Activated T-cell treated with anti-CD3 and anti-CD28 coated beads, Interleukin-2, amount 50 U/mL, for 4 hours (primary cell): ENCODE data around the gene BCAS1. TPM values are rescaled to one million over a fixed set of nuclear protein-coding genes. Genes with fewer than 3 reads are reported as not detected.

Experiments used
- ATAC-seq, 2 donors: fragments of 200-7000 bp; cut with Tn5 transposase; one replicate each; pipeline ENCODE4 v1.10.0; 2021
- DNase-seq: peaks from one replicate; pipeline ENCODE4 v3.0.0-alpha.2; 2020
- H3K27me3 Mint-ChIP-seq: one replicate; pipeline ENCODE4 v1.8.0; 2021; ENCODE audit warnings: low read depth, mixed read lengths
- H3K36me3 Mint-ChIP-seq: one replicate; pipeline ENCODE4 v1.8.0; 2022; ENCODE audit warnings: mixed read lengths; ENCODE audit not compliant: insufficient read depth
- H3K4me1 Mint-ChIP-seq: one replicate; pipeline ENCODE4 v1.8.0; 2021; ENCODE audit warnings: low read depth, mixed read lengths
- H3K4me3 Mint-ChIP-seq: one replicate; pipeline ENCODE4 v1.8.0; 2021; ENCODE audit warnings: mild to moderate bottlenecking, moderate library complexity, mixed read lengths
- H3K9me3 Mint-ChIP-seq: one replicate; pipeline ENCODE4 v1.8.0; 2021; ENCODE audit warnings: mixed read lengths
- total RNA-seq, 3 donors: library from RNA; stranded (reverse); gene quantifications; one replicate each; pipeline ENCODE4 v1.2.1, GENCODE V29; 2021

Gene BCAS1
- total RNA-seq, 3 donors from 2014 or later = 0.40 TPM; not detected in 2

- Mint-ChIP-seq H3K4me1 (peaks cover 22% of the 10 kb centered on the region), H3K4me3 (no peak overlapping the region), H3K36me3 (no peaks in the 10 kb centered on the region), H3K27me3 (no peaks in the 10 kb centered on the region), H3K9me3 (no peaks in the 10 kb centered on the region)
- DNase-seq = no peak
- ATAC-seq = no peak
Measured at GRCh38 chr20:53910351-53911002, 159.9 kb downstream of the BCAS1 start.

- no peaks in the 10 kb centered on the region for H3K27me3 Mint-ChIP-seq
Measured at GRCh38 chr20:53907968-53908751, 162.2 kb downstream of the BCAS1 start.

GRCh38 chr20:53905820-53906191, 164.6 kb downstream of the BCAS1 start:
- H3K36me3 Mint-ChIP-seq = no peaks in the 10 kb centered on the region
- H3K9me3 Mint-ChIP-seq = no peaks in the 10 kb centered on the region
- no peak overlapping the region for H3K4me3 Mint-ChIP-seq
- no peak for DNase-seq
- no peaks in the 10 kb centered on the region for H3K27me3 Mint-ChIP-seq
- H3K4me1 Mint-ChIP-seq = peaks cover 16% of the 10 kb centered on the region
- ATAC-seq = no peak

More at GRCh38 chr20:53907968-53908751, 162.2 kb downstream of the BCAS1 start:
- no peak for ATAC-seq
- no peaks in the 10 kb centered on the region for H3K9me3 Mint-ChIP-seq
- H3K36me3 Mint-ChIP-seq = no peaks in the 10 kb centered on the region
- no peak for DNase-seq
- peaks cover 10% of the 10 kb centered on the region for H3K4me1 Mint-ChIP-seq
- no peak overlapping the region for H3K4me3 Mint-ChIP-seq

GRCh38 chr20:53905019-53905819, 165.2 kb downstream of the BCAS1 start:
- Mint-ChIP-seq H3K4me1 (peaks cover 22% of the 10 kb centered on the region), H3K27me3 (no peaks in the 10 kb centered on the region), H3K9me3 (no peaks in the 10 kb centered on the region), H3K4me3 (no peak overlapping the region), H3K36me3 (no peaks in the 10 kb centered on the region)
- no peak for ATAC-seq
- DNase-seq = no peak

- DNase-seq = no peak
- Mint-ChIP-seq H3K27me3 (no peaks in the 10 kb centered on the region), H3K4me1 (peaks cover 32% of the 10 kb centered on the region), H3K4me3 (no peak overlapping the region), H3K36me3 (no peaks in the 10 kb centered on the region), H3K9me3 (no peaks in the 10 kb centered on the region)
- no peak for ATAC-seq
Measured at GRCh38 chr20:53904261-53904660, 166.1 kb downstream of the BCAS1 start.

GRCh38 chr20:53903652-53903987, 166.8 kb downstream of the BCAS1 start:
- no peak for ATAC-seq
- Mint-ChIP-seq H3K4me3 (no peak overlapping the region), H3K36me3 (no peaks in the 10 kb centered on the region), H3K9me3 (no peaks in the 10 kb centered on the region), H3K4me1 (peaks cover 38% of the 10 kb centered on the region), H3K27me3 (no peaks in the 10 kb centered on the region)
- no peak for DNase-seq

GRCh38 chr20:53902968-53903651, 167.3 kb downstream of the BCAS1 start:
- Mint-ChIP-seq H3K9me3 (no peaks in the 10 kb centered on the region), H3K27me3 (no peaks in the 10 kb centered on the region), H3K4me3 (no peak overlapping the region), H3K36me3 (no peaks in the 10 kb centered on the region), H3K4me1 (peaks cover 43% of the 10 kb centered on the region)
- ATAC-seq (no peak), DNase-seq (no peak)

GRCh38 chr20:53901497-53902096, 168.8 kb downstream of the BCAS1 start:
- H3K36me3 Mint-ChIP-seq = no peaks in the 10 kb centered on the region
- DNase-seq = no peak
- no peak overlapping the region for H3K4me3 Mint-ChIP-seq
- H3K27me3 Mint-ChIP-seq = no peaks in the 10 kb centered on the region
- peaks cover 44% of the 10 kb centered on the region for H3K4me1 Mint-ChIP-seq
- no peaks in the 10 kb centered on the region for H3K9me3 Mint-ChIP-seq
- ATAC-seq = no peak

- Mint-ChIP-seq H3K27me3 (no peaks in the 10 kb centered on the region), H3K4me1 (peaks cover 43% of the 10 kb centered on the region), H3K4me3 (no peak overlapping the region), H3K36me3 (no peaks in the 10 kb centered on the region), H3K9me3 (no peaks in the 10 kb centered on the region)
- DNase-seq (no peak), ATAC-seq (no peak)
Measured at GRCh38 chr20:53901064-53901463, 169.3 kb downstream of the BCAS1 start.

GRCh38 chr20:53900380-53900999, 169.9 kb downstream of the BCAS1 start:
- H3K9me3 Mint-ChIP-seq = no peaks in the 10 kb centered on the region
- ATAC-seq (peak; percentile 29 to 35), DNase-seq (no peak)
- no peak overlapping the region for H3K4me3 Mint-ChIP-seq
- no peaks in the 10 kb centered on the region for H3K36me3 Mint-ChIP-seq
- H3K4me1 Mint-ChIP-seq = peaks cover 43% of the 10 kb centered on the region
- no peaks in the 10 kb centered on the region for H3K27me3 Mint-ChIP-seq

GRCh38 chr20:53899351-53900167, 170.8 kb downstream of the BCAS1 start:
- peaks cover 49% of the 10 kb centered on the region for H3K4me1 Mint-ChIP-seq
- no peak overlapping the region for H3K4me3 Mint-ChIP-seq
- ATAC-seq (peak; percentile 89 to 94), DNase-seq (peak; percentile 75)
- no peaks in the 10 kb centered on the region for H3K36me3 Mint-ChIP-seq
- no peaks in the 10 kb centered on the region for H3K9me3 Mint-ChIP-seq
- H3K27me3 Mint-ChIP-seq = no peaks in the 10 kb centered on the region

- Mint-ChIP-seq H3K27me3 (no peaks in the 10 kb centered on the region), H3K9me3 (no peaks in the 10 kb centered on the region), H3K36me3 (no peaks in the 10 kb centered on the region), H3K4me1 (peaks cover 53% of the 10 kb centered on the region), H3K4me3 (no peak overlapping the region)
- no peak for ATAC-seq
- no peak for DNase-seq
Measured at GRCh38 chr20:53898556-53898931, 171.8 kb downstream of the BCAS1 start.
